Measurements from ENCODE around the gene NFE2L1. TPM values are rescaled to one million over a fixed set of nuclear protein-coding genes. Genes with fewer than 3 reads are reported as not detected.

NFE2L1 gene
- total RNA-seq, 2 donors from 2014 or later = 39.4 to 74.2 TPM

DNA sequence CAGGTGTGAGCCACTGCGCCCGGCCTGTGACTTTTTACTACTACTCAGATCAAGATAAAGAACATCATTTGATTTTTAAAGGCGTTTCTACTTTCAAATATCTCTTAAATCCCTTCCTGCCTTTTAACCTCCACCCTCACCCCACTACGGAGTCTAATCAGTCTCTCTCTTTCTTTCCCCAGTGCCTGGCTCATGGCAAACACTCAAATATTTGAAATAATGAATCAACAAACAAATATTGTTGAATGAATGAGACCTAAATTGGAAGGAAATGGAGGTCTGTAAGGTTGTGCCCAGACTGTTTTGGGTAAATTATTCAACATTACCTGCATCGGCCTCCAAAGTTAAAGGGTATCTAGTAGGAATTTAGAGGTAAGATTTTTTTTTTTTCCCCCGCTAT is 25.3 kb upstream of the NFE2L1 start:
- TF ChIP-seq POLR2A (IDR thresholded peaks at IDR 0.05) = no peak
- TF ChIP-seq, protein P1, sequence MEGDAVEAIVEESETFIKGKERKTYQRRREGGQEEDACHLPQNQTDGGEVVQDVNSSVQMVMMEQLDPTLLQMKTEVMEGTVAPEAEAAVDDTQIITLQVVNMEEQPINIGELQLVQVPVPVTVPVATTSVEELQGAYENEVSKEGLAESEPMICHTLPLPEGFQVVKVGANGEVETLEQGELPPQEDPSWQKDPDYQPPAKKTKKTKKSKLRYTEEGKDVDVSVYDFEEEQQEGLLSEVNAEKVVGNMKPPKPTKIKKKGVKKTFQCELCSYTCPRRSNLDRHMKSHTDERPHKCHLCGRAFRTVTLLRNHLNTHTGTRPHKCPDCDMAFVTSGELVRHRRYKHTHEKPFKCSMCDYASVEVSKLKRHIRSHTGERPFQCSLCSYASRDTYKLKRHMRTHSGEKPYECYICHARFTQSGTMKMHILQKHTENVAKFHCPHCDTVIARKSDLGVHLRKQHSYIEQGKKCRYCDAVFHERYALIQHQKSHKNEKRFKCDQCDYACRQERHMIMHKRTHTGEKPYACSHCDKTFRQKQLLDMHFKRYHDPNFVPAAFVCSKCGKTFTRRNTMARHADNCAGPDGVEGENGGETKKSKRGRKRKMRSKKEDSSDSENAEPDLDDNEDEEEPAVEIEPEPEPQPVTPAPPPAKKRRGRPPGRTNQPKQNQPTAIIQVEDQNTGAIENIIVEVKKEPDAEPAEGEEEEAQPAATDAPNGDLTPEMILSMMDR (IDR thresholded peaks at IDR 0.05) = no peak
- Histone ChIP-seq H3K27me3 (no peaks in the 10 kb centered on the region), H3K4me1 (peaks cover 37% of the 10 kb centered on the region), H3K36me3 (replicated peaks in 1 of 2; ENCODE audit: insufficient read depth in 1 of 2, low read depth in 2 of 2) (no peaks in the 10 kb centered on the region), H3K4me3 (no peak overlapping the region), H3K27ac (peak overlapping the region in 1 of 4 donors; percentile 78), H3K9me3 (no peaks in the 10 kb centered on the region)
- WGBS, 2 donors = 37 to 44% methylated on average over 6 of the region's 6 CpGs
- no peak for ATAC-seq
- no peak for DNase-seq
- intact Hi-C loops (cut with DNase I) = no loop called here

DNA sequence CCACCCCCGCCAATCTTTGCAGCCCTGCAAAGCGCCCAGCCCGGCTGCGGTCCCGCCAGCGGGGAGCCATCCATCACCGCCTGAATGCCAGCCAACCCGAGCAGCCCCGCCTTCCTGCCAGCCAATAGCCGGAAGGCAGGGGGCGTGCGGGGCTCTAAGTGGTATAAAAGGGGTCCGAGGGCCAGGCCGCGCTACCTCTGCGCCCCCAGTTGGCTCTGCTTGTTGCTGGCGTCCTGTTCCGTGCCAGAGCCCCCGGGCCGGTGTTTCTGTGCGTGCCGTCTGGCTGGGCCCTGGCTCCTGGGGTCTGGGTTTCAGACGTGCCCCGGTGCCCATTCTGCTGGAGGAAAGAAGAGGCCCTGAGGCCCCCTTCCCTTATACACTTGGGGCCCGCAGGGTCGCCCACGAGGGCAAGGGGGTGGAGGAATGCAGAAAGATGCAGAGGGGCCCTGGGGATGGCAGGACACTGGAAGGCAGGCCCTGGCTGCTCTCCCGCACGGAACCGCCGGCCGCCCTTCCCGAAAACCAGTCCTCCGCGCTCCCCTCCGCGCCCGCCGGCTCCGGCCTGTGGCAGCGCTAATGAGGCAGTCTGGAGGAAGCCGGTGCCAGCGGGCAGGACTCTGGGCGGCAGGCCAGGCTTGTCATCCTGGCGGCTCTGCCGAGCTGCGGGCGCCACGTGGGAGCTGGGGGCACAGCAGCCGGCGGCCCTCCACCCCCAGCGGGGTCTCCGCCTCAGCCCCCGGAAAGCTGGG is 24.6 kb upstream of the NFE2L1 start:
- intact Hi-C loops (cut with DNase I) = no loop called here
- TF ChIP-seq, protein P1 (IDR thresholded peaks at IDR 0.05) = peak; percentile 17 to 61 (median 46)
- TF ChIP-seq POLR2A (IDR thresholded peaks at IDR 0.05) = peak; percentile 20 to 62 (median 58)
- Histone ChIP-seq H3K4me1 (peaks cover 37% of the 10 kb centered on the region), H3K4me3 (no peak overlapping the region), H3K36me3 (replicated peaks in 1 of 2; ENCODE audit: insufficient read depth in 1 of 2, low read depth in 2 of 2) (no peaks in the 10 kb centered on the region), H3K27me3 (no peaks in the 10 kb centered on the region), H3K27ac (peak overlapping the region; percentile 56 to 84 (median 78)), H3K9me3 (no peaks in the 10 kb centered on the region)
- ATAC-seq (peak; percentile 71), DNase-seq (peak; percentile 91 to 96 (median 93))
- 0 to 2% methylated on average over 2 to 48 of the region's 54 CpGs for WGBS, 2 donors

- TF ChIP-seq POLR2A (IDR thresholded peaks at IDR 0.05) = no peak
- TF ChIP-seq, protein P1 (IDR thresholded peaks at IDR 0.05) = peak in 1 of 7 experiments; percentile 2
Observed at GRCh38 chr17:48024149-48025039, 23.8 kb upstream of the NFE2L1 start.

DNA sequence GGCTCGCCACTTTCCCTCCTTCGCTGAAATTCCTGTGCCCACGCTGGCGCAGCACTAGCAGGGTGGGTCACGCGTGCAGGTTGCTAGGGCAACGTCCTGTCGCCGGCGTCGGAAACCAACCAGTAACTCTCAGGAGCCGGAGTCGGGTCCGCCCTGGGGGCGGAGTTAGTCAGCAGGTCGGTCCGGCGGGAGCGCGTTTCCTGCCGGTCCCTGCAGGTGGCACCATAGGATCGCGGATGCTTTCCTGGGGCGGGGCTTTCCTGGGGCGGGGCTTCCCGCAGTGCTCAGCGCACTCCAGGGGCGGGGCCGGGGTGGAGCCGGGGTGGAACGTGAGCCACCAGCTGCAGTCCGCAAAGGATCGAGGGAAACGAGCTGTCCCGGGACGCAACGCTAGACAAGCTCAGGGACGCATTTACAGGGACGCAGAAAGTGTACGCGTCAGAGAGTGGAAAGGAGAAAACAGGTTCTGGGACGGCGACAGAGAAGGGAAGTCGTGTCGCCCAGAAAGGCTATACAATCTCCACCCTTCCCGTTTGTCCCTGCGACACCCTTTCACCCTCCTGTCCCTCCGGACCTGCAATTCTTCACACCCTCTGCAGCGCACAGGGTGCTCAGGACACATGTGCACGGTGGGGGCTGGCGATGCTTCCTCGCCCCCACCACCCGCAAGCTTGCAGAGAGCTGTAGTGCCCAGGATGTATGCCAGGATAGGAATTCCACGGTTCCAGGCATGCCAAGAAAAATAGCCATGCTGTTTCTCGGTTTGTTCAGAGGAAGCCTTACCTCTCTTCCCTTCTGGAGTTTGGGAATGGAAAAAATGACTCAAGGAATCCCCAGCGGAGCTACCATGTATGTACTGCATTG is 22.9 kb upstream of the NFE2L1 start:
- H3K4me3 ChIP-seq = no peak overlapping the region
- peak; percentile 98 to 99 (median 98) for DNase-seq
- WGBS, 2 donors = 1% methylated on average over 31 to 54 of the region's 56 CpGs
- intact Hi-C loops (cut with DNase I) = loop anchor here (5.0 kb wide), 1 partner anchor 102 kb away; no protein-coding TSS in a partner anchor
- no peaks in the 10 kb centered on the region for H3K9me3 ChIP-seq
- peak in 2 of 3 donors; percentile 35 to 39 for TF ChIP-seq POLR2A (IDR thresholded peaks at IDR 0.05)
- TF ChIP-seq, protein P1 (IDR thresholded peaks at IDR 0.05) = peak; percentile 81 to 96 (median 92)
- H3K36me3 ChIP-seq (replicated peaks in 1 of 2; ENCODE audit: insufficient read depth in 1 of 2, low read depth in 2 of 2) = no peaks in the 10 kb centered on the region
- H3K27ac ChIP-seq = peak overlapping the region in 3 of 4 donors; percentile 30 to 64 (median 63)
- ATAC-seq = peak; percentile 89
- no peaks in the 10 kb centered on the region for H3K27me3 ChIP-seq
- H3K4me1 ChIP-seq = peaks cover 37% of the 10 kb centered on the region

More at GRCh38 chr17:48024149-48025039, 23.8 kb upstream of the NFE2L1 start:
- ATAC-seq (peak; percentile 2), DNase-seq (peak; percentile 29 to 41 (median 34))
- WGBS, 2 donors = 2 to 3% methylated on average over 24 to 54 of the region's 54 CpGs
- intact Hi-C loops (cut with DNase I) = loop anchor here (5.0 kb wide), 1 partner anchor 103 kb away; no protein-coding TSS in a partner anchor
- H3K9me3 ChIP-seq = no peaks in the 10 kb centered on the region
- H3K4me1 ChIP-seq = peaks cover 37% of the 10 kb centered on the region
- no peak overlapping the region for H3K4me3 ChIP-seq
- peak overlapping the region; percentile 56 to 84 (median 78) for H3K27ac ChIP-seq
- no peaks in the 10 kb centered on the region for H3K27me3 ChIP-seq
- H3K36me3 ChIP-seq (replicated peaks in 1 of 2; ENCODE audit: insufficient read depth in 1 of 2, low read depth in 2 of 2) = no peaks in the 10 kb centered on the region
